ENCODE results near the gene PSIP1. TPM values are rescaled to one million over a fixed set of nuclear protein-coding genes. Genes with fewer than 3 reads are reported as not detected.

The PSIP1 gene
- total RNA-seq, 1 experiment from 2014 or later = 56.2 TPM

- Mint-ChIP-seq H3K4me3 (ENCODE audit: low read depth, unreplicated experiment) (peak overlapping the region; percentile 45), H3K27ac (ENCODE audit: unreplicated experiment) (no peak overlapping the region), H3K27me3 (ENCODE audit: unreplicated experiment) (no peaks in the 10 kb centered on the region), H3K4me1 (ENCODE audit: low read depth, unreplicated experiment) (peaks cover 17% of the 10 kb centered on the region), H3K9me3 (ENCODE audit: low read depth, unreplicated experiment) (no peaks in the 10 kb centered on the region), H3K36me3 (ENCODE audit: insufficient read depth, unreplicated experiment) (no peaks in the 10 kb centered on the region)
- no TSS peak for BruUV-seq (replicated peaks)
- DNase-seq = no peak
- intact Hi-C loops (cut with micrococcal nuclease; ENCODE audit: unreplicated experiment) = no loop called here
- TF ChIP-seq CTCF (IDR thresholded peaks at IDR 0.05; ENCODE audit: unreplicated experiment) = no peak
- CTCF ChIA-PET = interaction anchor here (0.6 to 1.3 kb wide), 2 partner anchors 9 to 381 kb away, joined by 3 to 7 read pairs; partner anchors contain the start of gene CCDC171
These were observed 32.5 kb upstream of the PSIP1 start for GRCh38 chr9:15543047-15543813.

- Mint-ChIP-seq H3K36me3 (ENCODE audit: insufficient read depth, unreplicated experiment) (no peaks in the 10 kb centered on the region), H3K27ac (ENCODE audit: unreplicated experiment) (no peak overlapping the region), H3K27me3 (ENCODE audit: unreplicated experiment) (no peaks in the 10 kb centered on the region), H3K9me3 (ENCODE audit: low read depth, unreplicated experiment) (no peaks in the 10 kb centered on the region), H3K4me3 (ENCODE audit: low read depth, unreplicated experiment) (no peak overlapping the region), H3K4me1 (ENCODE audit: low read depth, unreplicated experiment) (peaks cover 17% of the 10 kb centered on the region)
- DNase-seq = no peak
- no TSS peak for BruUV-seq (replicated peaks)
- intact Hi-C loops (cut with micrococcal nuclease; ENCODE audit: unreplicated experiment) = no loop called here
- no peak for TF ChIP-seq CTCF (IDR thresholded peaks at IDR 0.05; ENCODE audit: unreplicated experiment)
- CTCF ChIA-PET = no interaction called here
These were observed 31.9 kb upstream of the PSIP1 start for GRCh38 chr9:15542624-15543023.

GRCh38 chr9:15541872-15542271 lies 31.1 kb upstream of the PSIP1 start:
- no peaks in the 10 kb centered on the region for H3K36me3 Mint-ChIP-seq (ENCODE audit: insufficient read depth, unreplicated experiment)
- no peak overlapping the region for H3K4me3 Mint-ChIP-seq (ENCODE audit: low read depth, unreplicated experiment)
- CTCF ChIA-PET = no interaction called here
- no peak for TF ChIP-seq CTCF (IDR thresholded peaks at IDR 0.05; ENCODE audit: unreplicated experiment)
- no peaks in the 10 kb centered on the region for H3K27me3 Mint-ChIP-seq (ENCODE audit: unreplicated experiment)
- no TSS peak for BruUV-seq (replicated peaks)
- H3K9me3 Mint-ChIP-seq (ENCODE audit: low read depth, unreplicated experiment) = no peaks in the 10 kb centered on the region
- intact Hi-C loops (cut with micrococcal nuclease; ENCODE audit: unreplicated experiment) = no loop called here
- no peak overlapping the region for H3K27ac Mint-ChIP-seq (ENCODE audit: unreplicated experiment)
- no peak for DNase-seq
- H3K4me1 Mint-ChIP-seq (ENCODE audit: low read depth, unreplicated experiment) = peaks cover 17% of the 10 kb centered on the region

- no peak overlapping the region for H3K4me3 Mint-ChIP-seq (ENCODE audit: low read depth, unreplicated experiment)
- no TSS peak for BruUV-seq (replicated peaks)
- intact Hi-C loops (cut with micrococcal nuclease; ENCODE audit: unreplicated experiment) = no loop called here
- H3K36me3 Mint-ChIP-seq (ENCODE audit: insufficient read depth, unreplicated experiment) = no peaks in the 10 kb centered on the region
- CTCF ChIA-PET = no interaction called here
- no peak overlapping the region for H3K27ac Mint-ChIP-seq (ENCODE audit: unreplicated experiment)
- H3K9me3 Mint-ChIP-seq (ENCODE audit: low read depth, unreplicated experiment) = no peaks in the 10 kb centered on the region
- no peak for TF ChIP-seq CTCF (IDR thresholded peaks at IDR 0.05; ENCODE audit: unreplicated experiment)
- no peaks in the 10 kb centered on the region for H3K27me3 Mint-ChIP-seq (ENCODE audit: unreplicated experiment)
- no peaks in the 10 kb centered on the region for H3K4me1 Mint-ChIP-seq (ENCODE audit: low read depth, unreplicated experiment)
- no peak for DNase-seq
These were observed 20.6 kb upstream of the PSIP1 start for GRCh38 chr9:15531380-15531779.
